Skeletal muscle cell (primary cell): ENCODE measurements around the gene PPP1R12C.
"Not testable (repeated sequence)": the region's sequence is repeated elsewhere in the genome, so short reads cannot be mapped to it uniquely, and the experiment has no call there.

Experiments
- DNase-seq: peaks from one replicate; pipeline ENCODE4 v3.0.0-alpha.2; 2010; ENCODE audit warnings: low read depth
- H3K4me3 ChIP-seq: 2 replicates; pipeline ENCODE4 v1.5.1; 2011; ENCODE audit warnings: low read depth, mild to moderate bottlenecking, control low read depth, low read length, moderate library complexity

The PPP1R12C gene

GRCh38 chr19:55113570-55114039 lies 3.8 kb downstream of the PPP1R12C start:
- H3K4me3 ChIP-seq = no peak overlapping the region
- DNase-seq = peak; percentile 59

- no peak for DNase-seq
Measured at GRCh38 chr19:55112777-55113569, 4.5 kb downstream of the PPP1R12C start.

DNA sequence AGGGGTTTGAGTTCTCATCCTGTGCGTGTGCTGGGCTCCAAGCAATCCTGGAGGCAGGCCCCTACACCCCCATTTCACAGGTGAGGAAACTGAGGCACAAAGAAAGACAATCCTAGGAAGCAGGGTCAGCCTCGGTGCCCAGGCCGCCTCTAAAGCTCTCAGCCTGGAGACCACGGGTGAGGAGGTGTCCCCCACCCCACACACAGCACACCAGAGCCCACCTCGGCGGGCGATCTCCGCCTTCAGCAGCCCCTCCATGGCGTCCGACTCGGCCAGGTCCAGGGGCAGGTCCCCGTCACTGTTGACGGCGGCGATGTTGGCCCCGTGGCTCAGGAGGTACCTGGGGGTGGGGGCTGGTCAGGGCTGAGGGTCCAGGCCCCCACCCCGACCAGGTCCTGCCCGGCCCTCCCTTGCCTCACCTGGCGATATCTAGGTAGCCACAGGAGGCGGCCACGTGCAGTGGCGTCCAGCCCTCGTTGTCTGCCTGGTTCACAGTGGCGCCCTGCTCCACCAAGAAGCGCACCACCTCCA lies 5.1 kb downstream of the PPP1R12C start:
- no peak overlapping the region for H3K4me3 ChIP-seq
- DNase-seq = no peak

More at GRCh38 chr19:55112777-55113569, 4.5 kb downstream of the PPP1R12C start:
- no peak overlapping the region for H3K4me3 ChIP-seq

GRCh38 chr19:55111238-55111831 lies 6.1 kb downstream of the PPP1R12C start:
- no peak for DNase-seq
- H3K4me3 ChIP-seq = no peak overlapping the region

DNA sequence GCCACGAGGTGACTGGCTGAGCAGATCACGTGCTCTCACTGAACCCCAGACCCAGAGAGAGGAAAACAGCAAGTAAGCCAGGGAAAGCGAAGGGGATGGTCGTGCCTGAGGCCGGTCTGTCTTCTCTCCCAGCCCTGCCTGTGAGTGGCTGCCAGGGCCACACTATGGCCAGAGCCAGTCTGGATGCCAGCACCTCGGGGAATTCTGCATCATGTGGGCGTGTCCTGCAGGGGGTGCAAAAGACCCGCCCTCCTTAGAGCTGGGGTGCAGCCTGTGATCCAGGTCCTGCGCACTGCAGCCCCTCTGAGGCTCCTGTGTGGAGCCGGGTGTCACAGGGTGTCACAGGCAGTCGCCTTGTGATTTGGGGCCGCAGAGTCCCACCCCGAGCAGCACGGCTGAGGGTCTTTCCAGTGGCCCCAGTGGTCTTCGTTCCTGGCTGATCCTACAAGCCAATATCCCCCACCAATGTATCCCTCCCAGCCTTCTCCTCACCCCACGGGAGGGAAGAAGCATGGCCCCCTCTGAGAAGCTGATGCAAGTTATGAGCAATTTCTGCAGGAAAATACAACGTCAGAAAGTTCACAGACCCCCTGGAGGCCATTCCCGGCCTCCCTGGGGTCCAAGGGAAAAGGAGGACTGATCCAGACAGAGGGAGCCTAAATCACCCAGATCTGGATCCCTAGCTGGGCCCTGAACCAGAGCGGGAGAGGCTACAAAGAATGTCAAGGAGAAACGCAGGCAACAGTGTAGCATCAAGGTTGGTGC lies 7.7 kb downstream of the PPP1R12C start:
- H3K4me3 ChIP-seq = no peak overlapping the region
- DNase-seq = no peak

DNA sequence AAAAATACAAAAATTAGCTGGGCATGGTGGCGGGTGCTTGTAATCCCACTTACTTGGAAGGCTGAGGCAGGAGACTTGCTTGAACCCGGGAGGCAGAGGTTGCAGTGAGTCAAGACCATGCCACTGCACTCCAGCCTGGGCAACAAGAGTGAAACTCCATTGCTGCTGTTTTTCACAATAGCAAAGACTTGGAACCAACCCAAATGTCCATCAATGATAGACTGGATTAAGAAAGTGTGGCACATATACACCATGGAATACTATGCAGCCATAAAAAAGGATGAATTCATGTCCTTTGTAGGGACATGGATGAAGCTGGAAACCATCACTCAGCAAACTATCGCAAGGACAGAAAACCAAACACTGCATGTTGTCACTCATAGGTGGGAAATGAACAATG lies 10.2 kb downstream of the PPP1R12C start:
- DNase-seq, H3K4me3 ChIP-seq: not testable (repeated sequence)

DNA sequence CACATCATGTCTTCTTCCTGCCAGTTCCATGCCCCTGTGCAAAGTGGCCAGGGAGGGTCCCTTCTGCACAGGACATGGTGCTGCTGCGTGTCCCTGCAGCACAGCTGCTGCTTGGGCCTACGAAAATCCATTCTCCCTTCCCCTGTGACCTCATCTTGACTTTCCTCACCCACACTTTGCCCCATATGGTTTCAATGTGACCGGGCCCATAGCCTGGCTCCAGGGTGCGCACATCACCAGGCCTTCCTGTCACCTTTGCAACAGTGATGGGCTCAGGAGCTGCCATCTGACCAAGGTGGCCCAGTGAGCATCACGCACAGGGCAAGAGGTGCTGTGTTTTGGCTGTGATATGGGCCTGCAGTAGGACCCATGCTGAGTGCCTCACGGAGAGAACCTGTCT lies 10.8 kb downstream of the PPP1R12C start:
- H3K4me3 ChIP-seq = no peak overlapping the region
- no peak for DNase-seq

GRCh38 chr19:55105237-55105636 lies 12.2 kb downstream of the PPP1R12C start:
- DNase-seq = no peak

GRCh38 chr19:55103190-55103589 lies 14.2 kb downstream of the PPP1R12C start:
- H3K4me3 ChIP-seq = no peak overlapping the region
- no peak for DNase-seq

More at GRCh38 chr19:55105237-55105636, 12.2 kb downstream of the PPP1R12C start:
- no peak overlapping the region for H3K4me3 ChIP-seq

GRCh38 chr19:55101261-55101660 lies 16.2 kb downstream of the PPP1R12C start:
- H3K4me3 ChIP-seq = no peak overlapping the region
- DNase-seq = no peak

GRCh38 chr19:55099557-55100506 lies 17.6 kb downstream of the PPP1R12C start:
- no peak for DNase-seq
- H3K4me3 ChIP-seq = no peak overlapping the region

DNA sequence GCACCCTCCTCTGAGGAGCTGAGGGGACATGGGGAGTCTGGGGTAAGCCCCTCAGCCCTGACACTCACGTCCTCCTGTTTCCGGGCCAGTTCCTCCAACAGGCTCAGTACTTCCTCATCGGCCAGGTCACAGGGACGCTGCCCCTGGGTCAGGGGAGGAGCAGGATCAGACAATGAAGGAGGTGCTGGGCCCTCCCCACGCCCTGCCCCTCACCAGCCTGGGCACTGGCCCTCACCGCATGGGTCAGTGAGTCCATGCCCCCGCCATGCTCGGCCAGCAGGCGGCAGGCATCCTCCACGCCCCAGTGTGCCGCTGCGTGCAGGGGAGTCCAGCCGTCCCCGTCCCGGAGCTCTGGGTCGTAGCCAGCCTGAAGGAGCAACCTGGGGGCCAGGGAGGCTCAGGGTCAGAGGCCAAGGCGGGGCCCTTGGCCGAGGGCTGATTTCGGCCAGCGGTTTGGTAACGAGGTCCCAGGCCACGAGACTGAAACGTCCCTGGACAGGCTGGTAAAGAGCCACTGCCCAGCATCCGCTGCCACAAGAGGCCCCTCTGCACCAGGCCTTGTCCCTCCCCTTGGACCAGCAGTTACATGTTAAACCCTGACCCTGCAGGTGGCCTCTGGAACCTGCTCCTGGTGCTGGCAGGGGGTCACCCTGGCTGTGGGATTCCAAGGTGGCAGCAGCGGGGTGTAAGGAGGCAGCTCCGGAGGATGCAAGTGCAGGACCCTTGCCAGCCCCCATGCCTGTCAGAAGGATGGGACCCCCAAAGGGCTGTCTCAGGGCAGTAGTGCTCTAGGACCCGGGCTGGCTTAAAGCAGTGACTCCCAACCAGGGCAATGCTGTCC lies 18.5 kb downstream of the PPP1R12C start:
- DNase-seq = no peak
- H3K4me3 ChIP-seq = no peak overlapping the region

DNA sequence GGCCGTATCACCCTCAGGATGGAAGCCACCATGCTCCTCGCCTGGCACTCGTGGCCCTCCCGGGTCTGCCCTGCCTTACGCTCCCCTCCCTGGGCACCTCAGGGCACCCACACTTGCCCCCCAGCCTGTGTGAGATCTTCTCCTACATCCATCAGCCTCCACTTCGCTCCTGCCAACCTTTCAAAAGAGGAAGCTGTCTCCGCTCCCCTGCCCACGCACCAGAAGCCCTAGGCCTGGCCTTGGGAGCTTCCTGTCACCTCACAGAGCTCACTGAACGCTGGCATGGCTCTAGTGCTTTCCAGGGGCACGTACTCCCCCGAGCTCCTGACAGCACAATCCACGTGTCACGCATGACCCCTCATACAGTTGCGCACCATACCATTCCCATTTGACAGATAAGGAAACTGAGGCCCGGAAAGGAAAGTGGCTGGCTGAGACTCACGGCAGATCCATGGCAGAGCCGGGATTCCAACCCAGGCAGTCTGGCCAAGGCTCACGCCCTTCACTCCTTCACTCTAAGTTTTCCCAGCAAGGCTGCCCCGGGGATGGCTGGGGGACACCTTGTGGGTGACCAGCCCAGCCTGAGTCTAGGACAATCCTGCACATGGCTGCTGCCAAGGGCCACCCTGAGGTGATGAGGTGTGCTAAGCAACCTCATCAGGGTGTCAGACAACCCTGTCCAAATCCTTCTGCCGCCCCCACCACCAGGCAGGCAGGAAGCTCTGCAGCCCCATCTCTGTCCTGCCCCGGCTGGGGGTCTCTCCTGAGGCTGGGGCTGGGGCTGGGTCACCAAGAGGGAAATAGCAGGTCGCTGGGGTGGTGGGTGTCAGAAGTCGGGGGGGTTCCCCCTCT lies 19.3 kb downstream of the PPP1R12C start:
- H3K4me3 ChIP-seq = no peak overlapping the region
- no peak for DNase-seq

DNA sequence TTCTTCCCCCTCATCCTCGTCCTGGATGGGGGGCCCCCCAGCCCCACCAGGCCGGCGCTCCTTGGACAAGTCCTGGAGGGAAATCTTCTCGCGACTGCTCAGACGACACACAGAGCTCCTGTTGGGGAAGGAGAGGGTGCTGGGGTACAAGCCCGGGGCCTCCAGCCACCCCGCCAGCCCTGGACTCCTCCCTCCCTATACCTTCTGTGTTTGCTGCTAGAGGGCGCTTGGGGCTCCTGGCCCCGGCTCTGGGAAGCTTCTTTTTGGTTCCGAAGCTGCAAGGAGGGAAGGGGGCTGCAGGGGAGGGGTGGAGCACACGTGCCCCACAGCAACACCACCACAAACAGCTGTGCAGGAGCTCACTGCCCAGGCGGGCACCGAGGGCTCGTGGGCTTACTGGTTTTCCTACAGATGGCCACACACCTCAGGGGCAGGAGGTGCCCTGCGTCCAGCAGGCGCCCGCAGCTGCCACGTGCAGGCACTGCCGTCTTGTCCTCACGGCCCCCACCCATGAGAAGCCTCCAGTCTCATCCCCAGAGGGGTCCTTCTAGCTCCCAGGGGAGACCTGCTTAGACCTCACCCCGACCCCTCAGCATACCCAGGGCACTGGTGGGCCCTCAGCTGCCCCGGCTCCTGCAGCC lies 21.3 kb downstream of the PPP1R12C start:
- no peak for DNase-seq
- H3K4me3 ChIP-seq = no peak overlapping the region

GRCh38 chr19:55095260-55096060 lies 22.0 kb downstream of the PPP1R12C start:
- DNase-seq = no peak
- no peak overlapping the region for H3K4me3 ChIP-seq
